Measurements from ENCODE around the gene HNRNPUL1.

DNA sequence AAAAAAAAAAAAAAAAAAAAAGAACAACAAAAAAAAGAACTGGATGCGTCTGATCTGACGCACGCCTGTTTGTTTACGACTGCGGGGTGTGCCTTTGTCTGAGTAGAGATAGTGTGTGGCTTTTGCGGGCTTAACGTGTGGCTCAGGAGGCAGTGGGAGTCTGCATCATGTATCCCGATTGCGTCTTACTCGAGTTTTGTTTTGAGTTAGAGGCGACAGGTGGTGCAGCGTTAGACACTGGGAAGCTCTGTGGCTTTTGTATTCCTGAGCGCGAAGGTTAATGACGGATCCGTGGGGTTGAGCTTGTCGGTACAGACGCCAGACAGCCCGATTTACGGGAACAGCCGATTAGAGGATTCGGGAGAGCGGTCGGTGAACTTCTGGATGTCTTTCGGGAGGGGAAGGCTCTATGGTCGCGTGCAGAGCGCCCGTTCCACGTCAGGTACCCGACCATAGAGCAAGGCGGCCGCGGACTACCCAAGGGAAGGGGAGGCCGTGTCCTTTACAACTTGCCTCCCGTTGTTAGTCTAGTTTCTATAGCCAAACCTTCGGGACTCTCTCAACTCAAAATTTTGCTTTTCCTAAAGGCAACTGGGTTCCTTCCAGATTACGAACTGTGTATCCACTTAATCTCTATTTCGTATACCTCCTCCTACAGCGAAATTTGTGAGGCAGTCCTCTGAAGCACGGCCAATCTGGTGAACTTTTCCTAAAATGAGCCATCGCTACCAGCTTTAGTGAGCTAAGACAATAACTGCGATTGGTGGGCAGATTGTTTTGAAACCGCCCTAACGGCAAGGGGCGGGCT lies 926 bp upstream of the HNRNPUL1 start:
- TF ChIP-seq BHLHE40 (IDR thresholded peaks at IDR 0.05; ENCODE audit: borderline replicate concordance) (no peak), SP1 (IDR thresholded peaks at IDR 0.05) (no peak), HDGF (IDR thresholded peaks at IDR 0.05; ENCODE audit: borderline replicate concordance) (no peak), SUZ12 (IDR thresholded peaks at IDR 0.05) (no peak), LEF1 (IDR thresholded peaks at IDR 0.05; ENCODE audit: borderline replicate concordance) (no peak), FOXM1 (IDR thresholded peaks at IDR 0.05; ENCODE audit: borderline replicate concordance) (no peak), L3MBTL2 (conservative IDR thresholded peaks at IDR 0.05) (no peak; the same call in 1 of the 2 replicates)

Data from HEK293T (cell line).